ENCODE results near the gene CEMIP.
A peak's percentile ranks its signal among the peaks of the same experiment; 100 is the strongest.

The CEMIP gene

GRCh38 chr15:80989518-80990478 lies 210.6 kb downstream of the CEMIP start, which contains the start of gene MESD:
Gene MESD (minus strand): TSS chr15:80989819. CDS start chr15:80989791, 28 bp downstream.
- peak; percentile 64 to 90 for DNase-seq

GRCh38 chr15:80990955-80991354 lies 211.8 kb downstream of the CEMIP start:
- DNase-seq, result no peak

GRCh38 chr15:80991421-80991820 lies 212.3 kb downstream of the CEMIP start:
- no peak for DNase-seq

- DNase-seq, result no peak
These were observed 212.8 kb downstream of the CEMIP start for GRCh38 chr15:80992006-80992405.

- DNase-seq, result no peak
These were observed 213.3 kb downstream of the CEMIP start for GRCh38 chr15:80992441-80992840.

GRCh38 chr15:80996247-80996646 lies 217.1 kb downstream of the CEMIP start:
- no peak for DNase-seq

- DNase-seq, result no peak
These were observed 218.5 kb downstream of the CEMIP start for GRCh38 chr15:80997692-80998091.

- no peak for DNase-seq
These were observed 219.1 kb downstream of the CEMIP start for GRCh38 chr15:80998251-80998650.

- DNase-seq, result no peak
These were observed 220.5 kb downstream of the CEMIP start for GRCh38 chr15:80999623-81000036.

GRCh38 chr15:81000144-81000623 lies 221.0 kb downstream of the CEMIP start:
- no peak for DNase-seq

GRCh38 chr15:81000624-81001151 lies 221.5 kb downstream of the CEMIP start, which contains the start of gene TLNRD1:
Gene TLNRD1 (plus strand): TSS chr15:81000923. CDS start chr15:81002272, 1,349 bp downstream.
- peak; percentile 32 to 43 for DNase-seq

Measured in NCI-H187 (cell line).